EH (cell line): ENCODE data around the gene ENDOV.

Experiments used
- DNase-seq: peaks from one replicate; pipeline ENCODE4 v3.0.0-alpha.2; 2015; ENCODE audit warnings: low read depth

Gene ENDOV

DNA sequence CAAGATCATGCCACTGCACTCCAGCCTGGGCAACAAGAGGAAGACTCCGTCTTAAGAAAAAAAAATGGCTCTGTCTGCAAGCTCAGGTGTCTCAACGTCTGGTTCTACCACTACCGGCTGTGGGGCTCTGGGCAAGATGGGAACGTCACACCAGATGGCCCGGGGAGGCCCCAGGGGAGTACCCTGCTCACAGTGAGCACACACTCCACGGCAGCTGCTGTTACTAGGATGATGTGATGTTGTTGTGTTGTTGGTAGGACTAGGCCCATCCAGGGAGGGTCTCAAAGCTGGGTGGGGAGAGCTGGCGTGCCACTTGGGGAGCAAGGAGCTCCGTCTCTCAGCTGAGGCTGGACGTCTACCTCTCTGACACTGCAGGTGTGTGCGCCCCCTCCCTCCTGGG is 70.9 kb downstream of the ENDOV start:
- no peak for DNase-seq

DNA sequence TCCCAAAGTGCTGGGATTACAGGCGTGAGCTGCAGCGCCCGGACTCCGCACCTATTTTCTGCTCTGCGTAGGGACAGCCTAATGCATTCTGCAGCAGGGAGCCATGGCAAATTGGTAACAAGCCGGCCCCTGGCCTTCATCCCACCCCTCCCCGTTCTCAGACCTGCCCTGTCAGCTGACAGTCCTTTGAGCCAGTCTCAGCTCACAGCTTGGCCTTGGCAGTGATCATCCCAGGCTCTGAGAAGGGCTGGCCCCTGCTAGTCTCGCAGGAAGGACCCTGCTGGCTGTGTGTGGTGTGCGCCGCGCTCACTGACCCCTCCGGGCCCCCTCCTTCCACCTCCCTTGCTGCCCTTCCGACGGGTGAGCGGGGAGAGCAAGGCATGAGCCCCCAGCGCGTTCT is 71.7 kb downstream of the ENDOV start:
- DNase-seq = no peak

DNA sequence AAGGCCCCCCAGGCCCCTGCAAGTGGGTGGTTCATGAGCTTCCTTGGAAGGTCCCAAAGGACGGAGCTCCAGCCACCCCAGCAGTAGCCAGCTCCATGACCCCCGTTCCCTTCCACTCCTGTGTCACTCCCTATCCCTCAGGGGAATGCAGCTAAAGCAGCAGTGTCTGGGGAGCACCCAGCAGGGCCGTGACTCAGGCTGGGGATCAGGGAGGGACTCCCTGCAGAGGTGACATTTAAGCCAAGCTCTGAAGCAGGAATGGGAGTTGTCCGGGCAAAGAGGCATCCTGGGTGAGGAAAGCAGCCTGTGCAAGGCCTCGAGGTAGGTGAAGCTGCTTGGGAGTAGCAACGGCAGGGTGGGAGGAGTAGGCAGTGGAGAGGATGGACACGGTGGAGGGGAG is 72.5 kb downstream of the ENDOV start:
- DNase-seq = no peak
